NCI-H748 (cell line): ENCODE measurements around the gene OST4.
"Not testable (repeated sequence)": the region's sequence is repeated elsewhere in the genome, so short reads cannot be mapped to it uniquely, and the experiment has no call there.

Experiments
- DNase-seq: peaks from one replicate; lab custom pipeline; 2025; ENCODE audit not compliant: unreplicated experiment; lab: John Stamatoyannopoulos, UW

OST4 gene

GRCh38 chr2:27071277-27071989, at the start of gene OST4:
OST4 (minus strand) TSS chr2:27071654.
- DNase-seq, result peak; percentile 94

- DNase-seq, result peak; percentile 40
These were observed 47.8 kb upstream of the OST4 start for GRCh38 chr2:27119330-27119670.

GRCh38 chr2:27118525-27119329, 47.3 kb upstream of the OST4 start, which contains the start of gene CGREF1:
CGREF1 (minus strand) TSS chr2:27119128; CDS start chr2:27104366, 14,762 bp downstream.
- peak; percentile 52 for DNase-seq

DNA sequence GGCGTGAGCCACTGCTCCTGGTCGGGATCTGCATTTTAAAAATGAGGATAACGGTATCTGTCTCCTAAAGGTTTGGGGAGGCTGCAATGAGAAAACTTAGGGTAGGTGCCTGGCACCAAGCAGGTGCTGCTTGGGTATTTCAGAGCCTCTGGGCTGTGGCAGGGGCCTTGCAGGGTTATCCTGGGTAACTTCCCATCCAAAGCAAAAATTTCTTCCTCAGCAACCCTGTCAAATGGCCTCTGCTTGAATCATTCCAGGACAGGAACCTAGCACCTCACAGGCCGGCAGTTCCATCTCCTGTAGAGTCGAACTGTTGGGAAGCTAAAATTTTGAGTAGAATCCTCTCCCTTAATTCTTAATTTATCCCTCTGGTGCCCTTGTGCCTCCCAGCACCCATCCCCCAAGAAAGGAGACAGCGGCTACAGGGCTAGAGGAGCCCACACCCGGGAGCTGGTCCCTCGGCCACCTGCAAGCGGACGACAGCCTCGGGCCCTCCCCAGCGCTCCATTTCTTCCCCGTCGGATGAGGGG, 46.6 kb upstream of the OST4 start:
- peak; percentile 41 for DNase-seq

DNA sequence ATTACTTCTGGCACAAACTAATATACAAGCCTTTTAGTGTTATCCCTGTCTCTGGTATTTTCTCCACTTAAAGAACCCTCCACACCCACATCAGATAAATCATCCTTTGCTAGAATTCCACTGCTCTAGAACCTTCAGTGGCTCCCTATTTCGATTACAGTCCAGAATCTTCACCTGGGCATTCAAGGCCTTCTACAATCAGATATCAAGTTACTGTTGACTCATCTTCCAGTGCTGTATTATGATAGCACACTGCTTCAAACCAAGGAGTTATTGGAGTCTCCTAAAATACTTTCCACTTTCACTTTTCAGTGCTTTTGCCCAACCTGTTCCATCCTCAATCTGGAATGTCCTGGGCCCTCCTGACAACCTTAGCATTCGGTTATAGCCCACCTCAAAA, 44.1 kb upstream of the OST4 start:
- no peak for DNase-seq

DNA sequence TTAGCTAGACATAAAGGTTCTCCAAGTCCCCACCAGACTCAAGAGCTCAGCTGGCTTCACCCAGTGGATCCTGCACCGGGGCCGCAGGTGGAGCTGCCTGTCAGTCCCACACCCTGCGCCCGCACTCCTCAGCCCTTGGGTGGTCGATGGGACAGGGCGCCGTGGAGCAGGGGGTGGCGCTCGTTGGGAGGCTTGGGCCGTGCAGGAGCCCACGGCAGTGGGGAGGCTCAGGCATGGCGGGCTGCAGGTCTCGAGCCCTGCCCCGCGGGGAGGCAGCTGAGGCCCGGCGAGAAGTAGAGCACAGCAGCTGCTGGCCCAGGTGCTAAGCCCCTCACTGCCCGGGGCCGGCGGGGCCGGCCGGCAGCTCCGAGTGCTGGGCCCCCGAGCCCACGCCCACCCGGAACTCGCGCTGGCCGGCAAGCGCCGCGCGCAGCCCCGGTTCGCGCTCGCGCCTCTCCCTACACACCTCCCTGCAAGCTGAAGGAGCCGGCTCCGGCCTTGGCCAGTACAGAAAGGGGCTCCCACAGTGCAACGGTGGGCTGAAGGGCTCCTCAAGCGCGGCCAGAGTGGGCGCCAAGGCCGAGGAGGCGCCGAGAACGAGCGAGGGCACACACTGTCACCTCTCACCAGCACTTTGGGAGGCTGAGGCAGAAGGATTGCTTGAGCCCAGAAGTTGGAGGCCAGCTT, 40.1 kb upstream of the OST4 start:
- DNase-seq, result not testable (repeated sequence)

DNA sequence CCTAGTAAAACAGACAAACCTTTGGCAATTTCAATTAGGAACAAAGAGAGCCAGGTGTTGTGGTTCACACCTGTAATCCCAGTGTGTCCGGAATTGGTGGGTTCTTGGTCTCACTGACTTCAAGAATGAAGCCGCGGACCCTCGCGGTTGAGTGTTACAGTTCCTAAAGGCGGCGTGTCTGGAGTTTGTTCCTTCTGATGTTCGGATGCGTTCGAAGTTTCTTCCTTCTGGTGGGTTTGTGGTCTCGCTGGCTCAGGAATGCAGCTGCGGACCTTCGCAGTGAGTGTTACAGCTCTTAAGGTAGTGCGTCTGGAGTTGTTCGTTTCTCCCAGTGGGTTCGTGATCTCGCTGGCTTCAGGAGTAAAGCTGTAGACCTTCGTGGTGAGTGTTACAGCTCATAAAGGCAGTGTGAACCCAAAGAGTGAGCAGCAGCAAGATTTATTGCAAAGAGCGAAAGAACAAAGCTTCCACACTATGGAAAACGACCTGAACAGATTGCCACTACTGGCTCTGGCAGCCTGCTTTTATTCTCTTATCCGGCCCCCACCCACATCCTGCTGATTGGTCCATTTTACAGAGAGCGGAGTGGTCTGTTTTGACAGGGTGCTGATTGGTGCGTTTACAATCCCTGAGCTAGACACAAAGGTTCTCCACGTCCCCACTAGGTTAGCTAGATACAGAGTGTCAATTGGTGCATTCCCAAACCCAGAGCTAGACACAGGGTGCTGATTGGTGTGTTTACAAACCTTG, 39.3 kb upstream of the OST4 start:
- DNase-seq, result not testable (repeated sequence)

DNA sequence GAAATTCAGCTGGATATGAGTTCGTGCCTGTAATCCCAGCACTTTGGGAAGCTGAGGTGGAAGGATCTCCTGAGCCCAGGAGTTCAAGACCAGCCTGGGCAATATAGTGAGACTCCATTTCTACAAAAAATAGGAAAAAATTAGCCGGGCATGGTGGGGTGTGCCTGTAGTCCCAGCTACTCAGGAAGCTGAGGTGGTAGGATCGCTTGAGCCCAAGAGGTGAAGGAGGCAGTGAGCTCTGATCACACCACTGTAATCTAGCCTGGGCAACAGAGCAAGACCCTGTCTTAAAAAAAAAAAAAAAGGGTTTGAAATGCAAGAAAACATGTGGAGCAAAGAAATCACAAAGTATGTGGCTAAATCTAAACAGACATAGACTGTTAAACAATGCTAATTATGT, 37.6 kb upstream of the OST4 start:
- no peak for DNase-seq

- no peak for DNase-seq
These were observed 36.8 kb upstream of the OST4 start for GRCh38 chr2:27108221-27108620.

DNA sequence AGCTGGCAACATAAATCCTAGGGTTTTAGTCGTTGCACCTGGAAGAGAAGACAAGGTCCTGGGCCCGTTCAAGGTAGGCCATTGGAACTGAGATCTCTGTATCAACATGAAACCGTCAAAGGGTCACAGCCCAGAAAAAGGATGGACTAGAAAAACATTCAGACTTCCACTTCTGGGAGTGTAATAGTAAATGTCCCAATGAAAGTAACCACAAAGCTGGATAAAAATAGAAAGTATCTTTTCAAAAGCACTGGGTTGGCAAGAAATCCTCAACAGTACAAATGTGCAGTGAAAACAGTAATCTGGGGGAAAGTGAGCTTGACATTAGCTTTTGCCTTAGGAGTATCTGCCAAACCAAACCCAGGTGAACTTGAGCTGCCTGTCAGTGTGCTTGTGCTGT, 34.5 kb upstream of the OST4 start:
- no peak for DNase-seq

GRCh38 chr2:27102329-27102728, 30.9 kb upstream of the OST4 start:
- DNase-seq, result no peak

- no peak for DNase-seq
These were observed 28.6 kb upstream of the OST4 start for GRCh38 chr2:27100036-27100435.

DNA sequence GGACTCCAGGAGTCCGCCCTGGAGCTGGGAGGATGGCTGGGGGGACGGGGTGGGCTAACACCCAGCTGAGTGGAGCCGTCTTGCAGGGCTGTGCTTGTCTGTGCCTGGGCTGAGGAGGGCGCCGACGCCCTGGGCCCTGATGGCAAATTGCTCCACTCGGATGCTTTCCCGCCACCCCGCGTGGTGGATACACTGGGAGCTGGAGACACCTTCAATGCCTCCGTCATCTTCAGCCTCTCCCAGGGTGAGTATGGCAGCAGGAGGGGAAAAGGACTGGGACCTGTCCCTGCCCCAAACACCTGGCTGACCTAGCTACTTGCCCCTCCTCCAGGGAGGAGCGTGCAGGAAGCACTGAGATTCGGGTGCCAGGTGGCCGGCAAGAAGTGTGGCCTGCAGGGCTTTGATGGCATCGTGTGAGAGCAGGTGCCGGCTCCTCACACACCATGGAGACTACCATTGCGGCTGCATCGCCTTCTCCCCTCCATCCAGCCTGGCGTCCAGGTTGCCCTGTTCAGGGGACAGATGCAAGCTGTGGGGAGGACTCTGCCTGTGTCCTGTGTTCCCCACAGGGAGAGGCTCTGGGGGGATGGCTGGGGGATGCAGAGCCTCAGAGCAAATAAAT, 28.0 kb upstream of the OST4 start:
- no peak for DNase-seq

- DNase-seq, result no peak
These were observed 25.9 kb upstream of the OST4 start for GRCh38 chr2:27097341-27097740.

DNA sequence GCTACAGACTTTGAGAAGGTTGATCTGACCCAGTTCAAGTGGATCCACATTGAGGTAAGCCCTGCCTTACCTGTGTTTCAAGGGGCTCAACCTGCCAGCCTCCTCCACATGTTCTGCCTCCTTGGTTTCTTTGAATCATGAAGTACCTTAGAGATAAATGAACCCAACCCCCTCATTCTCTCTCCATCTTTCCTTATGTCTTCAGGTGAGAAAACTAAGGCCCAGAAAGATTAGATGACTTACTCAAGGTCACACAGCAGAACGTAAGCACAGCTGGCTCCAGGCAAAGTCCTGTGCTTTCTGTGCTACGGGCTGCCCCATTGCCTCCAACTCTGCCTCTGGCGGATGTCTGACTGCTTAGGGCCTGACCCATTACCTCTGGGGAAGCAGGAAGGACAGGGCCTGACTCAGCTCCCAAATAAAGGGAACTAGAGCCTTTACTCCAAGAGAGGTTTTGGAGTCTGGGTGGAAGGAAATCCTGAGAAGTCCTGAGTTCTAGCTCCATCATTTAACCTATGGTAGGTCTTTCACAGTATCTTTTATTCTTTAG, 25.4 kb upstream of the OST4 start:
- no peak for DNase-seq

DNA sequence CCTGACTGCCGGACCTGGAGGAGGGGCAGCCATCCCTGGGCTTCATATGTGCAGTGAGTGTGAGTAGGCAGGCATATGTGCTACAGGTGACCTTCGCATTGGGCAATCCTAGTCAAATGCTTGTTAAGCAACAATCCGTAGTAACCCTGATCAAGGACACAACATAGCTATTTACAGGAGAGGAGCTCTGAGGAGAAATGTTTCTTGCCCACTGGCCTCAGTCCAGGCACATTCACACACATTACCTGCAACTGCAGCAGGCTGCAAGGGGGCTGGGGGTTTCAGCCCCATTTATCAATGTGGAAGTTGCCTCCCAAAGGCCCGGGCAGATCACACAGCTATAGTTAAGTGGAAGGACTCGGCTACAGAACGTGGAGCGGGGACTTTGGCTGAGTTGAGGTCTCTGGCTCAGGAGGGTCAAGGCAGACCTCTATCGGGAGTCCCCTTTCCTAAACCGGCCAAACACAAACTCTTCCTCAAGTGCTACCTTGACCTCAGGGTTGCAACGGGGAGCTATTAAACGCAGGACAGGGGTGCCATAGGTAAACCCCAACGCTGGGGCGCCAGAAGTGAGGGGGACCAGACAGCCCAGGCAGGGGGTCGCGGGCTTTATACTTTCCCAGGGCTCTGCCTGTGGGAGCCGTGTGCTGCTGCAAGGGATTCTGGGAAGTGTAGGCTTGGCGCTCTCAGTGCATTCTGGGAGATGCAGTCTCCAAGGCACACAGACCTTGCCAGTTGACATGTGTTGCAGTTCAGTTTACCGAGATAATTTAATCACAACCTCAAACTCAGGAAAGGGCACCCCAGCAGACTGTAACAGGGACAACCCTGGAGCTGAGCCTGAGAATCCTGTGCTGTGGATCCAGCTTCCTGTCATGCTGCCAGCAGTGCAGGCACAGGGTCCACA, 24.5 kb upstream of the OST4 start:
- peak; percentile 52 for DNase-seq

- DNase-seq, result no peak
These were observed 23.9 kb upstream of the OST4 start for GRCh38 chr2:27095427-27095744.

- no peak for DNase-seq
These were observed 23.0 kb upstream of the OST4 start for GRCh38 chr2:27094353-27094984.
